IMR-90 (cell line): ENCODE data around the gene ZBTB45. TPM values are rescaled to one million over a fixed set of nuclear protein-coding genes. Genes with fewer than 3 reads are reported as not detected.

Experiments used
- ATAC-seq: fragments of 200-7000 bp; cut with Tn5 transposase; 2 replicates; pipeline ENCODE4 v1.9.1; 2020; ENCODE audit warnings: low read depth, mild to moderate bottlenecking, moderate library complexity
- BruUV-seq: library from RNA; stranded (reverse); fragments of 400-500 nt; replicated peaks from 2 replicates; lab custom pipeline; 2021; lab: Mats Ljungman, UMichigan
- CTCF ChIA-PET: fragments of 300-600 bp; formaldehyde crosslinking; extraction: SDS; loops from one replicate; lab custom pipeline; 2021; ENCODE audit warnings: antibody characterized with exemption; lab: Yijun Ruan, JAX
- POLR2A ChIA-PET: fragments of 300-600 bp; sonication (Branson Sonifier 250); formaldehyde crosslinking; loops from one replicate; lab custom pipeline; 2022; ENCODE audit warnings: antibody characterized with exemption; ENCODE audit not compliant: unreplicated experiment; lab: Charles Lee
- DNase-seq: peaks from one replicate; pipeline ENCODE4 v3.0.0; 2013
- H2AFZ ChIP-seq: replicated peaks from 2 replicates; pipeline ENCODE3; 2013; ENCODE audit warnings: low read length, mild to moderate bottlenecking; ENCODE audit not compliant: poor library complexity
- H2AK5ac ChIP-seq: 2 replicates; pipeline ENCODE4 v1.6.1; 2013; ENCODE audit warnings: low read depth, low read length, inconsistent platforms
- H2AK9ac ChIP-seq: replicated peaks from 2 replicates; pipeline ENCODE3; 2013; ENCODE audit warnings: mild to moderate bottlenecking, low read depth, low read length, moderate library complexity; ENCODE audit not compliant: poor library complexity
- H2BK120ac ChIP-seq: 2 replicates; pipeline ENCODE4 v1.6.1; 2013; ENCODE audit warnings: low read depth, low read length, inconsistent platforms
- H2BK15ac ChIP-seq: 3 replicates; pipeline ENCODE4 v1.6.1; 2013; ENCODE audit warnings: low read depth, low read length, inconsistent platforms
- H2BK20ac ChIP-seq: 2 replicates; pipeline ENCODE4 v1.6.1; 2013; ENCODE audit warnings: low read depth, mild to moderate bottlenecking, inconsistent platforms, low read length, moderate library complexity
- H2BK5ac ChIP-seq: 2 replicates; pipeline ENCODE4 v1.6.1; 2013; ENCODE audit warnings: mild to moderate bottlenecking, low read depth, low read length, inconsistent platforms; ENCODE audit not compliant: poor library complexity, severe bottlenecking
- H3K14ac ChIP-seq: replicated peaks from 2 replicates; pipeline ENCODE4 v1.6.1; 2013; ENCODE audit warnings: low read depth, low read length, inconsistent platforms
- H3K18ac ChIP-seq: 2 replicates; pipeline ENCODE4 v1.6.1; 2013; ENCODE audit warnings: low read depth, low read length, control low read depth
- H3K23ac ChIP-seq: 2 replicates; pipeline ENCODE4 v1.6.1; 2013; ENCODE audit warnings: low read depth, low read length, inconsistent platforms
- H3K27ac ChIP-seq: 2 replicates; pipeline ENCODE4 v1.5.1; 2013; ENCODE audit warnings: mild to moderate bottlenecking, control low read depth, low read length; ENCODE audit not compliant: insufficient read depth
- H3K27me3 ChIP-seq: 2 replicates; pipeline ENCODE4 v1.6.1; 2013; ENCODE audit warnings: low read length; ENCODE audit not compliant: control insufficient read depth, insufficient read depth
- H3K36me3 ChIP-seq: 2 replicates; pipeline ENCODE4 v1.6.1; 2013; ENCODE audit warnings: low read length, mixed read lengths; ENCODE audit not compliant: control insufficient read depth, insufficient read depth
- H3K4ac ChIP-seq: 2 replicates; pipeline ENCODE4 v1.6.1; 2013; ENCODE audit warnings: low read depth, low read length, inconsistent platforms
- H3K4me1 ChIP-seq: 2 replicates; pipeline ENCODE4 v1.6.1; 2013; ENCODE audit warnings: low read length, mixed read lengths; ENCODE audit not compliant: control insufficient read depth, insufficient read depth
- H3K4me2 ChIP-seq: 2 replicates; pipeline ENCODE4 v1.6.1; 2013; ENCODE audit warnings: low read depth, mild to moderate bottlenecking, control low read depth, low read length, moderate library complexity
- H3K4me3 ChIP-seq: 2 replicates; pipeline ENCODE4 v1.5.1; 2013; ENCODE audit warnings: low read depth, mild to moderate bottlenecking, control low read depth, low read length, moderate library complexity; ENCODE audit not compliant: insufficient read depth
- H3K56ac ChIP-seq: 2 replicates; pipeline ENCODE4 v1.6.1; 2013; ENCODE audit warnings: low read length, inconsistent platforms; ENCODE audit not compliant: insufficient read depth; ENCODE audit errors: extremely low read depth
- H3K79me1 ChIP-seq, 2 experiments: 2 replicates each; pipeline ENCODE4 v1.6.1; 2013; ENCODE audit warnings: low read length in 2 of 2, inconsistent platforms in 1 of 2, low read depth in 1 of 2
- H3K9ac ChIP-seq: 2 replicates; pipeline ENCODE4 v1.6.1; 2013; ENCODE audit warnings: low read depth, low read length, control low read depth
- H3K9me1 ChIP-seq: 2 replicates; pipeline ENCODE4 v1.6.1; 2013; ENCODE audit warnings: low read length, inconsistent platforms; ENCODE audit not compliant: insufficient read depth
- H3K9me3 ChIP-seq: 2 replicates; pipeline ENCODE4 v1.6.1; 2013; ENCODE audit warnings: low read length; ENCODE audit not compliant: control insufficient read depth, insufficient read depth
- H4K20me1 ChIP-seq: 2 replicates; pipeline ENCODE4 v1.6.1; 2013; ENCODE audit warnings: low read length, inconsistent platforms; ENCODE audit not compliant: insufficient read depth
- H4K5ac ChIP-seq: 2 replicates; pipeline ENCODE4 v1.6.1; 2013; ENCODE audit warnings: mild to moderate bottlenecking, low read depth, low read length, control low read depth
- H4K8ac ChIP-seq, 2 experiments: 2 replicates each; pipeline ENCODE4 v1.6.1; 2013; ENCODE audit warnings: low read depth in 2 of 2, low read length in 2 of 2, control low read depth in 1 of 2, inconsistent platforms in 1 of 2
- H4K91ac ChIP-seq: 2 replicates; pipeline ENCODE4 v1.6.1; 2013; ENCODE audit warnings: low read depth, low read length, inconsistent platforms; ENCODE audit not compliant: insufficient read depth
- BHLHE40 ChIP-seq: fragments of 150-350 bp; IDR thresholded peaks from 2 replicates; pipeline ENCODE4 v1.6.1; 2016; ENCODE audit warnings: mild to moderate bottlenecking, low read depth, low read length
- CTCF ChIP-seq: conservative IDR thresholded peaks from 2 replicates; pipeline ENCODE4 v1.5.1; 2012; ENCODE audit warnings: mild to moderate bottlenecking, low read depth, low read length, improper control_type of control experiment
- FOS ChIP-seq: fragments of 150-350 bp; IDR thresholded peaks from 2 replicates; pipeline ENCODE4 v1.6.1; 2016; ENCODE audit warnings: low read depth, low read length
- MAZ ChIP-seq: IDR thresholded peaks from 2 replicates; pipeline ENCODE4 v1.6.1; 2012; ENCODE audit warnings: low read depth, mild to moderate bottlenecking, low read length, improper control_type of control experiment, moderate library complexity, borderline replicate concordance
- MXI1 ChIP-seq: IDR thresholded peaks from 2 replicates; pipeline ENCODE4 v1.6.1; 2012; ENCODE audit warnings: low read depth, mild to moderate bottlenecking, low read length, moderate library complexity, borderline replicate concordance
- NFE2L2 ChIP-seq: fragments of 150-350 bp; IDR thresholded peaks from 2 replicates; pipeline ENCODE4 v1.6.1; 2016; ENCODE audit warnings: low read depth, mild to moderate bottlenecking, low read length
- RAD21 ChIP-seq: IDR thresholded peaks from 2 replicates; pipeline ENCODE4 v1.6.1; 2012; ENCODE audit warnings: low read length, improper control_type of control experiment
- RCOR1 ChIP-seq: IDR thresholded peaks from 2 replicates; pipeline ENCODE4 v1.6.1; 2012; ENCODE audit warnings: mild to moderate bottlenecking, low read length, improper control_type of control experiment; ENCODE audit not compliant: insufficient replicate concordance
- RFX5 ChIP-seq: IDR thresholded peaks from 2 replicates; pipeline ENCODE4 v1.8.0; 2012; ENCODE audit warnings: low read depth, mild to moderate bottlenecking, low read length, moderate library complexity
- SMC3 ChIP-seq: fragments of 150-350 bp; IDR thresholded peaks from 2 replicates; pipeline ENCODE4 v1.6.1; 2016; ENCODE audit warnings: low read depth, mild to moderate bottlenecking, antibody characterized with exemption, low read length, moderate library complexity
- WGBS, 2 experiments: methylation state at CpG; one replicate each; pipeline versions ENCODE4 v1.1.5 to v1.1.7; 2013; ENCODE audit warnings: missing lambda C conversion rate in 2 of 2; ENCODE audit not compliant: insufficient read length in 1 of 2; ENCODE audit errors: extremely low coverage in 2 of 2; 5-methylcytosine and 5-hydroxymethylcytosine counted together
- dilution Hi-C: fragments of 300-500 bp; cut with HindIII; formaldehyde crosslinking; loops from one replicate; pipeline ENCODE4 v1.14.3; 2018; ENCODE audit warnings: low sequenced_read_pairs; ENCODE audit not compliant: unreplicated experiment
- in situ Hi-C: fragments of 300-500 bp; cut with MboI; formaldehyde crosslinking; loops from 3 replicates; pipeline ENCODE4 v1.14.3; 2019; ENCODE audit warnings: low sequenced_read_pairs, inconsistent platforms, mixed read lengths
- intact Hi-C: fragments of 100-400 bp; cut with micrococcal nuclease; formaldehyde crosslinking; loops from 2 replicates; pipeline ENCODE4 v1.10.0; 2022
- polyA plus RNA-seq, 3 experiments: library from polyadenylated mRNA; depleted of rRNA; stranded (reverse); fragments of >200 nt; gene quantifications; 2 replicates each; pipeline ENCODE4 v1.2.3, GENCODE V29; 2012; ENCODE audit warnings: low replicate concordance in 1 of 3
- total RNA-seq: library from RNA; depleted of rRNA; stranded (reverse); fragments of >200 nt; gene quantifications from 2 replicates; pipeline ENCODE4 v1.2.3, GENCODE V29; 2012

ZBTB45 gene
- total and polyA plus RNA-seq, 2 of the 4 experiments (the other 2 are of a cell fraction): 1.4 to 9.7 TPM

GRCh38 chr19:58519087-58519354 lies 589 bp downstream of the ZBTB45 start:
- WGBS, 2 experiments: no CpG with 5 or more reads among the region's 14 CpGs
- TF ChIP-seq SMC3 (peak; percentile 54), NFE2L2 (no peak), FOS (no peak), BHLHE40 (no peak), MXI1 (no peak), CTCF (peak; percentile 71), MAZ (peak; percentile 14; the same call in 1 of the 2 replicates), RFX5 (no peak), RAD21 (peak; percentile 48), RCOR1 (no peak)
- H3K9ac ChIP-seq: peak overlapping the region; percentile 96
- H3K79me1 ChIP-seq: peaks cover 0 to 48% of the 10 kb centered on the region in 2 experiments; a peak in 3 of 4 replicates
- no peak overlapping the region for H2BK20ac ChIP-seq
- H2AFZ ChIP-seq: peak overlapping the region; percentile 98
- peak; percentile 74 for DNase-seq
- intact Hi-C loops (loop anchor here (1.0 to 5.0 kb wide), 3 partner anchors 20 to 212 kb away; partner anchors contain the start of genes ERVK3-1 and MZF1), in situ Hi-C loops (no loop called here), dilution Hi-C loops (no loop called here)
- H4K91ac ChIP-seq: peak overlapping the region; percentile 93
- peaks cover 26% of the 10 kb centered on the region for H4K20me1 ChIP-seq
- CTCF ChIA-PET: interaction anchor here (0.6 to 1.1 kb wide), 2 partner anchors 13 to 25 kb away, joined by 4 to 6 read pairs; partner anchors contain the start of gene TRIM28
- peak overlapping the region; percentile 68; the same call in 1 of the 2 replicates for H3K23ac ChIP-seq
- peaks cover 6% of the 10 kb centered on the region for H3K4me1 ChIP-seq
- H2AK5ac ChIP-seq: peak overlapping the region; percentile 81
- POLR2A ChIA-PET: interaction anchor here (1.5 kb wide), 1 partner anchor 25 kb away, joined by 6 read pairs; the partner anchor contains the start of gene TRIM28
- H2BK120ac ChIP-seq: peak overlapping the region; percentile 42; the same call in 1 of the 2 replicates
- peak overlapping the region; percentile 93 for H3K27ac ChIP-seq
- H4K5ac ChIP-seq: peak overlapping the region; percentile 66
- peak overlapping the region; percentile 87 to 93 for H4K8ac ChIP-seq
- H3K9me1 ChIP-seq: peaks cover 11% of the 10 kb centered on the region
- H3K27me3 ChIP-seq: no peaks in the 10 kb centered on the region
- peak overlapping the region; percentile 67 for H3K18ac ChIP-seq
- peak; percentile 61 for ATAC-seq
- peak overlapping the region; percentile 85 for H3K4ac ChIP-seq
- H2AK9ac ChIP-seq: peak overlapping the region; percentile 98
- H2BK5ac ChIP-seq: peak overlapping the region; percentile 84
- peak overlapping the region; percentile 80 for H3K14ac ChIP-seq
- H3K36me3 ChIP-seq: peaks cover 16% of the 10 kb centered on the region
- H3K4me2 ChIP-seq: peak overlapping the region; percentile 94
- BruUV-seq: no TSS peak
- no peak overlapping the region for H2BK15ac ChIP-seq
- H3K9me3 ChIP-seq: no peaks in the 10 kb centered on the region
- peak overlapping the region; percentile 80; the same call in 1 of the 2 replicates for H3K56ac ChIP-seq
- peak overlapping the region; percentile 69 for H3K4me3 ChIP-seq
